SH-SY5Y (cell line): ENCODE data around the gene MRPL18.

Experiments
- GATA2 ChIP-seq: IDR thresholded peaks from 2 replicates; pipeline ENCODE4 v1.6.1; 2011; ENCODE audit warnings: mild to moderate bottlenecking, low read depth, low read length
- GATA3 ChIP-seq: IDR thresholded peaks from 2 replicates; pipeline ENCODE4 v1.6.1; 2011; ENCODE audit warnings: low read depth, mild to moderate bottlenecking, low read length, moderate library complexity

DNA sequence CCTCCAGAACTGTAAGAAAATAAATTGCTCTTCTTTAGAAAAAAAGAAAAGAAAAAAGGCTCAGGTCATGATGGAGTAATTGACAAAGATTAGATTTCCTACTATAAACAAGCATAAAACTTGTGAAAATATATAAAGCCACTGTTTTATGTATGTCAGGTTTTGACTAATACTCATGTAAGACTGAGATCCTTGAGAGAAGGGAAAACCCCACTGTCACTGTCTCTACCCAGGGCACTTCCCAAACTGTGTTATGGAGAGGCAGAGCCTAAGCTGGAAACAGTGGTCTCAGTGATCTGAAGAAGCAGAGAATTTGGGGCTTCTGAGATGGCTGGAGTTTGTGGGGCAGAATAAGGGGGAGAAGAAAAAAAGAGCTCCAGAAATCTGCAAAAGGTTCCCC, 20.8 kb upstream of the MRPL18 start:
- TF ChIP-seq GATA2, result no peak
- TF ChIP-seq GATA3, result no peak
